Gastrocnemius medialis (tissue), 4 donors: ENCODE results near the gene ATXN7. TPM values are rescaled to one million over a fixed set of nuclear protein-coding genes. Genes with fewer than 3 reads are reported as not detected.

Experiments
- ATAC-seq, 2 donors: fragments of 150-250 bp; one replicate each; pipeline ENCODE4 v1.9.1; 2016
- DNase-seq, 2 donors: peaks; one replicate each; pipeline ENCODE4 v3.0.0-alpha.2; 2019
- H3K27ac ChIP-seq, 4 donors: fragments of 200-600 bp; sonication (generic); 1 replicate in 1 of 4; 2 replicates in 3 of 4; pipeline ENCODE4 v1.5.1; 2016 to 2018; ENCODE audit warnings: mild to moderate bottlenecking in 2 of 4, moderate library complexity in 1 of 4
- H3K27me3 ChIP-seq, 3 donors: fragments of 200-600 bp; sonication (generic) in 2 of 3; 1 replicate in 1 of 3; 2 replicates in 2 of 3; pipeline versions ENCODE4 v1.5.1 to v1.6.0; 2016 to 2019; ENCODE audit warnings: mild to moderate bottlenecking in 1 of 3, moderate library complexity in 1 of 3
- H3K36me3 ChIP-seq, 2 donors: fragments of 200-600 bp; sonication (generic) in 1 of 2; one replicate each; pipeline ENCODE4 v1.5.1; 2017 to 2018
- H3K4me1 ChIP-seq, 2 donors: fragments of 200-600 bp; sonication (generic) in 1 of 2; one replicate each; pipeline ENCODE4 v1.5.1; 2016 to 2017; ENCODE audit warnings: mild to moderate bottlenecking in 2 of 2
- H3K4me3 ChIP-seq, 4 donors: fragments of 200-600 bp; sonication (generic) in 3 of 4; 1 replicate in 1 of 4; 2 replicates in 3 of 4; pipeline ENCODE4 v1.5.1; 2016 to 2019; ENCODE audit warnings: mild to moderate bottlenecking in 2 of 4
- H3K9me3 ChIP-seq, 3 donors: fragments of 200-600 bp; sonication (generic) in 2 of 3; 1 replicate in 1 of 3; 2 replicates in 2 of 3; pipeline ENCODE4 v1.5.1; 2016 to 2019
- POLR2A ChIP-seq, 2 donors: fragments of 450-650 bp; IDR thresholded peaks; one replicate each; pipeline ENCODE4 v1.6.1; 2017; ENCODE audit warnings: antibody characterized with exemption in 2 of 2, mild to moderate bottlenecking in 2 of 2, moderate library complexity in 2 of 2
- in situ Hi-C, 4 donors: fragments of 200-750 bp; cut with MboI; loops; one replicate each; pipeline versions ENCODE4 v1.15.0 to v1.8.0; 2017; ENCODE audit warnings: low sequenced_read_pairs in 4 of 4
- intact Hi-C: fragments of 100-400 bp; cut with DNase I; formaldehyde crosslinking; loops from one replicate; pipeline ENCODE4 v1.15.1; 2023; ENCODE audit warnings: low total_unique reads
- total RNA-seq, 4 donors: library from RNA; depleted of rRNA; stranded (reverse); fragments of >200 nt; gene quantifications; one replicate each; pipeline versions ENCODE4 v1.1.0 to v1.2.3, GENCODE V29; 2016
- TF ChIP-seq, protein P1 (sequence below), 5 experiments: fragments of 450-650 bp in 3 of 5; fragments of 200-600 bp in 2 of 5; sonication (generic) in 2 of 5; IDR thresholded peaks in 4 of 5; conservative IDR thresholded peaks in 1 of 5; 1 replicate in 4 of 5; 2 replicates in 1 of 5; pipeline ENCODE4 v1.5.1; 2016 to 2019; ENCODE audit warnings: antibody characterized with exemption in 5 of 5, mild to moderate bottlenecking in 3 of 5, moderate library complexity in 3 of 5

ATXN7 gene
- total RNA-seq, 4 donors from 2014 or later: 14.5 to 27.4 (median 23.7) TPM

DNA sequence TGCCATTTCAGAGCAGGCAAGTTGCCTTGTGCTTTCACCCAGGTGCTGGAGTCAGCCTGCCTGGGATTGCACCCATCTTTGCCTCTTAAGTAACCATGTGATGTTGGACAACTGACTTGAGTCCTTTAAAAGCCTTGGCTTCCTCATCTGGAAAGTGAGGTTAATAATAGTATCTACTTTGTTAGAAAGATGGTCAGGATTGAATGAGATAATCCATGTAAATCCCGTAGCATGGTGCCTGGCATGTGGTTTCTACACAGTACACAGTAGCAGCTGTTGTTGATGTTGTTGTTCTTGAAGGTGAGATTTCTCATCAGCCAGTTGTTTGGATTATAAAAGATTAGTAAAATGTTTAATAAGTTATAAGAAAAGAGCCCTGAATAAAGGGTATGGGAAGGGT lies 110.8 kb downstream of the ATXN7 start:
- Histone ChIP-seq H3K27me3 (no peaks in the 10 kb centered on the region), H3K9me3 (no peaks in the 10 kb centered on the region), H3K36me3 (no peaks in the 10 kb centered on the region), H3K27ac (no peak overlapping the region), H3K4me3 (no peak overlapping the region), H3K4me1 (peaks cover 71 to 76% of the 10 kb centered on the region in 2 donors)
- DNase-seq (no peak), ATAC-seq (peak in 1 of 2 donors; percentile 25)
- intact Hi-C loops (no loop called here), in situ Hi-C loops (no loop called here)
- TF ChIP-seq, protein P1, sequence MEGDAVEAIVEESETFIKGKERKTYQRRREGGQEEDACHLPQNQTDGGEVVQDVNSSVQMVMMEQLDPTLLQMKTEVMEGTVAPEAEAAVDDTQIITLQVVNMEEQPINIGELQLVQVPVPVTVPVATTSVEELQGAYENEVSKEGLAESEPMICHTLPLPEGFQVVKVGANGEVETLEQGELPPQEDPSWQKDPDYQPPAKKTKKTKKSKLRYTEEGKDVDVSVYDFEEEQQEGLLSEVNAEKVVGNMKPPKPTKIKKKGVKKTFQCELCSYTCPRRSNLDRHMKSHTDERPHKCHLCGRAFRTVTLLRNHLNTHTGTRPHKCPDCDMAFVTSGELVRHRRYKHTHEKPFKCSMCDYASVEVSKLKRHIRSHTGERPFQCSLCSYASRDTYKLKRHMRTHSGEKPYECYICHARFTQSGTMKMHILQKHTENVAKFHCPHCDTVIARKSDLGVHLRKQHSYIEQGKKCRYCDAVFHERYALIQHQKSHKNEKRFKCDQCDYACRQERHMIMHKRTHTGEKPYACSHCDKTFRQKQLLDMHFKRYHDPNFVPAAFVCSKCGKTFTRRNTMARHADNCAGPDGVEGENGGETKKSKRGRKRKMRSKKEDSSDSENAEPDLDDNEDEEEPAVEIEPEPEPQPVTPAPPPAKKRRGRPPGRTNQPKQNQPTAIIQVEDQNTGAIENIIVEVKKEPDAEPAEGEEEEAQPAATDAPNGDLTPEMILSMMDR (IDR thresholded peaks at IDR 0.05 in 4 of 5, conservative IDR thresholded peaks at IDR 0.05 in 1 of 5): no peak
- no peak for TF ChIP-seq POLR2A (IDR thresholded peaks at IDR 0.05)

- Histone ChIP-seq H3K4me1 (peaks cover 60 to 68% of the 10 kb centered on the region in 2 donors), H3K27me3 (no peaks in the 10 kb centered on the region), H3K9me3 (no peaks in the 10 kb centered on the region), H3K4me3 (no peak overlapping the region), H3K27ac (peak overlapping the region; percentile 39 to 70 (median 46)), H3K36me3 (no peaks in the 10 kb centered on the region)
- peak; percentile 91 to 93 for ATAC-seq
- TF ChIP-seq, protein P1 (IDR thresholded peaks at IDR 0.05 in 4 of 5, conservative IDR thresholded peaks at IDR 0.05 in 1 of 5): no peak
- TF ChIP-seq POLR2A (IDR thresholded peaks at IDR 0.05): no peak
- peak; percentile 65 to 81 for DNase-seq
- intact Hi-C loops: no loop called here
- in situ Hi-C loops: no loop called here
Measured at GRCh38 chr3:63975723-63976122, 112.1 kb downstream of the ATXN7 start.

DNA sequence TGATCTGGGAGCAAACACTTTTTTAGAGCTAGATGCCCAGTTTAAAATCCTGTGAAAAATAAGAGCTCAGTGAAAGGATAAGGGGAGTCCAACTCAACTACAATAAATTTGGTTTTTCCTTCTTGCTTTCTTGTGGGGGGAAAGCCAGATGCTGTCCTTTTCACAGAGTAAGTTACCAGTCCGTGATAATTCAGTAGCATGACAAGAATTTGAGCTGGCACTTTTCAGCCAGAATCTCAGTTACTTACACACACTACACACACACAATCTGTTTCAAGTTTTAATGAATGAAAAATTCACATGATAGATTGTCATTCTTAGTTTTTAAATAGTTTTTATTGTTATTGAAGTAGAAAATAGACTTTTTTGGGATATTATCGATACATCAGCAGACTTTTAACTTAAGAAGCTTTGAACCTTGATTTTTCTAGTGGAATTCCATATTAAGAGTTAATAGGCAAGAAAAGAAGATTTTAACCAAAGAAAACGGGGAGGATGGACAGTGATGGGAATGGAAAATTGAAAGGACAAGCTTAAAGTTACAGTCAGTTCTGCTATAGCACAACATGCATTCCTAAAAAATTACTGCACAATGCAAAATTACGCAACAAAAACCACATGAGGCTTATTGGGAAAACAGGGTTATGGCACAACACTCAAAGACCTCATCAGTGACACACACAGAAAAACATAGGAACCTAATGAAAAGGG lies 112.6 kb downstream of the ATXN7 start:
- peaks cover 54 to 62% of the 10 kb centered on the region in 2 donors for H3K4me1 ChIP-seq
- DNase-seq: no peak
- intact Hi-C loops: no loop called here
- no peaks in the 10 kb centered on the region for H3K9me3 ChIP-seq
- H3K4me3 ChIP-seq: no peak overlapping the region
- H3K27ac ChIP-seq: peak overlapping the region; percentile 39 to 70 (median 46)
- peak; percentile 59 to 75 for ATAC-seq
- peaks cover 0 to under 1% of the 10 kb centered on the region in 2 donors for H3K36me3 ChIP-seq
- H3K27me3 ChIP-seq: no peaks in the 10 kb centered on the region
- no peak for TF ChIP-seq POLR2A (IDR thresholded peaks at IDR 0.05)
- TF ChIP-seq, protein P1 (IDR thresholded peaks at IDR 0.05 in 4 of 5, conservative IDR thresholded peaks at IDR 0.05 in 1 of 5): no peak
- in situ Hi-C loops: no loop called here

GRCh38 chr3:63976872-63977200 lies 113.2 kb downstream of the ATXN7 start:
- Histone ChIP-seq H3K36me3 (peaks cover 0 to 5% of the 10 kb centered on the region in 2 donors), H3K27me3 (no peaks in the 10 kb centered on the region), H3K27ac (peak overlapping the region; percentile 37 to 70 (median 43)), H3K4me3 (no peak overlapping the region), H3K9me3 (no peaks in the 10 kb centered on the region), H3K4me1 (peaks cover 53 to 58% of the 10 kb centered on the region in 2 donors)
- DNase-seq: no peak
- intact Hi-C loops (no loop called here), in situ Hi-C loops (no loop called here)
- no peak for TF ChIP-seq POLR2A (IDR thresholded peaks at IDR 0.05)
- TF ChIP-seq, protein P1 (IDR thresholded peaks at IDR 0.05 in 4 of 5, conservative IDR thresholded peaks at IDR 0.05 in 1 of 5): no peak
- no peak for ATAC-seq
